Osteoblast (primary cell): ENCODE data around the gene PGGHG. TPM values are rescaled to one million over a fixed set of nuclear protein-coding genes. Genes with fewer than 3 reads are reported as not detected.

Source experiments
- DNase-seq: peaks from one replicate; pipeline ENCODE4 v3.0.0; 2011; ENCODE audit warnings: low spot score, mixed read lengths; ENCODE audit not compliant: insufficient read length; ENCODE audit errors: missing footprints
- H2AFZ ChIP-seq: 2 replicates; pipeline ENCODE4 v1.6.0; 2011; ENCODE audit warnings: mild to moderate bottlenecking, low read length
- H3K27ac ChIP-seq: 2 replicates; pipeline ENCODE4 v1.5.1; 2011; ENCODE audit warnings: mild to moderate bottlenecking, low read depth, low read length, moderate library complexity
- H3K27me3 ChIP-seq: 2 replicates; pipeline ENCODE4 v1.6.0; 2012; ENCODE audit warnings: mild to moderate bottlenecking, control low read depth, inconsistent platforms, low read length, moderate library complexity; ENCODE audit not compliant: insufficient read depth
- H3K36me3 ChIP-seq: 2 replicates; pipeline ENCODE4 v1.5.1; 2011; ENCODE audit warnings: mild to moderate bottlenecking, low read length, control low read depth, moderate library complexity; ENCODE audit not compliant: insufficient read depth
- H3K4me1 ChIP-seq: 2 replicates; pipeline ENCODE4 v1.5.1; 2011; ENCODE audit warnings: mild to moderate bottlenecking, low read length, control low read depth, moderate library complexity; ENCODE audit not compliant: insufficient read depth
- H3K4me2 ChIP-seq: 2 replicates; pipeline ENCODE4 v1.6.0; 2011; ENCODE audit warnings: mild to moderate bottlenecking, low read length; ENCODE audit not compliant: insufficient read depth
- H3K4me3 ChIP-seq: fragments of 200-600 bp; sonication (generic); 3 replicates; pipeline ENCODE4 v1.5.1; 2012; ENCODE audit warnings: mild to moderate bottlenecking, low read length, inconsistent platforms; ENCODE audit not compliant: insufficient read depth
- H3K79me2 ChIP-seq: 2 replicates; pipeline ENCODE4 v1.6.0; 2012; ENCODE audit warnings: mild to moderate bottlenecking, low read length, control low read depth, inconsistent platforms; ENCODE audit not compliant: insufficient read depth
- H3K9me3 ChIP-seq: 2 replicates; pipeline ENCODE4 v1.5.1; 2011; ENCODE audit warnings: low read depth, low read length, control low read depth
- H4K20me1 ChIP-seq: 2 replicates; pipeline ENCODE4 v1.6.0; 2012; ENCODE audit warnings: mild to moderate bottlenecking, low read length, control low read depth; ENCODE audit not compliant: insufficient read depth
- total RNA-seq: library from RNA; depleted of rRNA; stranded (reverse); fragments of >200 nt; gene quantifications from 2 replicates; pipeline ENCODE4 v1.2.3, GENCODE V29; 2012
- TF ChIP-seq, protein P1 (sequence below): IDR thresholded peaks from 2 replicates; pipeline ENCODE4 v1.5.1; 2011; ENCODE audit warnings: mild to moderate bottlenecking, low read depth, low read length, moderate library complexity; ENCODE audit errors: extremely low read depth

The PGGHG gene
- total RNA-seq, 1 donor = 8.7 TPM

GRCh38 chr11:252666-253065, 36.3 kb upstream of the PGGHG start:
- no peak for DNase-seq
- Histone ChIP-seq H2AFZ (no peak overlapping the region), H3K4me1 (no peaks in the 10 kb centered on the region), H3K4me3 (no peak overlapping the region), H3K79me2 (no peaks in the 10 kb centered on the region), H3K27me3 (no peaks in the 10 kb centered on the region), H3K36me3 (peaks cover 54% of the 10 kb centered on the region), H4K20me1 (peaks cover 4% of the 10 kb centered on the region), H3K4me2 (no peak overlapping the region), H3K9me3 (no peaks in the 10 kb centered on the region), H3K27ac (no peak overlapping the region)
- TF ChIP-seq, protein P1, sequence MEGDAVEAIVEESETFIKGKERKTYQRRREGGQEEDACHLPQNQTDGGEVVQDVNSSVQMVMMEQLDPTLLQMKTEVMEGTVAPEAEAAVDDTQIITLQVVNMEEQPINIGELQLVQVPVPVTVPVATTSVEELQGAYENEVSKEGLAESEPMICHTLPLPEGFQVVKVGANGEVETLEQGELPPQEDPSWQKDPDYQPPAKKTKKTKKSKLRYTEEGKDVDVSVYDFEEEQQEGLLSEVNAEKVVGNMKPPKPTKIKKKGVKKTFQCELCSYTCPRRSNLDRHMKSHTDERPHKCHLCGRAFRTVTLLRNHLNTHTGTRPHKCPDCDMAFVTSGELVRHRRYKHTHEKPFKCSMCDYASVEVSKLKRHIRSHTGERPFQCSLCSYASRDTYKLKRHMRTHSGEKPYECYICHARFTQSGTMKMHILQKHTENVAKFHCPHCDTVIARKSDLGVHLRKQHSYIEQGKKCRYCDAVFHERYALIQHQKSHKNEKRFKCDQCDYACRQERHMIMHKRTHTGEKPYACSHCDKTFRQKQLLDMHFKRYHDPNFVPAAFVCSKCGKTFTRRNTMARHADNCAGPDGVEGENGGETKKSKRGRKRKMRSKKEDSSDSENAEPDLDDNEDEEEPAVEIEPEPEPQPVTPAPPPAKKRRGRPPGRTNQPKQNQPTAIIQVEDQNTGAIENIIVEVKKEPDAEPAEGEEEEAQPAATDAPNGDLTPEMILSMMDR = no peak

DNA sequence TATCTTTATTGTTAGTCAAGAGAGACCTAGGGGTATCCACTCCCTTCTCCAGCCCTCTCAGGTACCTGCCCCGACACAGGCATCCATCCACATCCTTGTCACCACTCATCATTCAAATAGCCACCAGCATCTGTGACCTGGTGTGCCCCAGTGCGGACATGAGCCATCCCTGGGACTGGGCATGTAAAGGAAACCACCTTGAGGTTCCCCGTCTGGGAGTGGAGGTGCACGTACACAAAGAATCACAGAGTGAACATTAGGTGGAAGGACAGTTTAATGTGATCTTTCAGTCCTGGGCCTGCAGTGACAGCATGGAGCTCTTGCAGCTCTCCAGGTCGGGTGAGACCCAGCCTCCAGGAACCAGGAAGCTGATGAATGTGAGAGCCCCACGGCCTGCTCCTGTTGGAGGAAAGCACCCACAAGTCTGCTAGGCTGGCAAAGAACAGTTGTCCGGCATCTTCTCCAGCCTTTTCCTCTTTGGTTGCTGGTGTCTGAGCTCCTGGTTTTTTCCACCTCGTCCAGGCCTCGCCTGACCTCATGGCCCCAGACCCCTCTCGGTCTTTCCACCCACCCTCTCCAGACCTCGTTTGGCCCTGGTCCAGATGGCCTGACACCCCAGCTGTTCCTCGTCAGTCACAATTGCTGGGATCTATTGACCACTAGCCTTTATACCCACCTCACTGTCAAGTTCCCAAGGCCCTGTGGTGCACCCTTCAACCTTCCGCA, 35.6 kb upstream of the PGGHG start:
- peaks cover 47% of the 10 kb centered on the region for H3K36me3 ChIP-seq

DNA sequence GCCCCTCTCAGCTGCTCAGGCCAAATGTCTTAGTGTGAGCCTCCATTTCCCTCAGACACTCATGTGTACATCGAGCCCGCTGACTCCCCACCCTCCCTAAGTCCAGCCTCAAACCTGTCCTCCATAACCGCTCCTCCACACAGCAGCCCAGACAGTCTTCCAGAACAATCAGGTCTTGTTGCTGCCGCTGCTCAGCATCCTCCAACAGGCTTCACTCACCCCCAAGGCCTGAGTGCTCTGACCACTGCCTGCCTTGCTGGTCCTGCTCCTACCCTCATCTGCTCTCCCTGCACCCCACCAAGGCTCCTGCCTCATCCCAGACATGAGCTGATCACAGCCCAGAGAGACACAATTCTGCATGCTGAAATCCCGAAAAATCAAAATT, 35.0 kb upstream of the PGGHG start:
- H3K4me1 ChIP-seq = no peaks in the 10 kb centered on the region
- H3K27ac ChIP-seq = no peak overlapping the region
- H3K4me3 ChIP-seq = no peak overlapping the region
- H3K9me3 ChIP-seq = no peaks in the 10 kb centered on the region
- peaks cover 42% of the 10 kb centered on the region for H3K36me3 ChIP-seq
- peaks cover 4% of the 10 kb centered on the region for H4K20me1 ChIP-seq
- H3K79me2 ChIP-seq = no peaks in the 10 kb centered on the region
- DNase-seq = no peak
- TF ChIP-seq, protein P1 = no peak
- H3K4me2 ChIP-seq = no peak overlapping the region
- peaks cover 2% of the 10 kb centered on the region for H3K27me3 ChIP-seq
- no peak overlapping the region for H2AFZ ChIP-seq

More for the DNA sequence above, 35.6 kb upstream of the PGGHG start:
- H3K4me1 ChIP-seq = no peaks in the 10 kb centered on the region
- DNase-seq = no peak
- TF ChIP-seq, protein P1 = no peak
- no peak overlapping the region for H3K4me2 ChIP-seq
- no peak overlapping the region for H3K27ac ChIP-seq
- no peak overlapping the region for H2AFZ ChIP-seq
- H3K27me3 ChIP-seq = no peaks in the 10 kb centered on the region
- H3K9me3 ChIP-seq = no peaks in the 10 kb centered on the region
- H3K4me3 ChIP-seq = no peak overlapping the region
- H4K20me1 ChIP-seq = peaks cover 4% of the 10 kb centered on the region
- no peaks in the 10 kb centered on the region for H3K79me2 ChIP-seq

DNA sequence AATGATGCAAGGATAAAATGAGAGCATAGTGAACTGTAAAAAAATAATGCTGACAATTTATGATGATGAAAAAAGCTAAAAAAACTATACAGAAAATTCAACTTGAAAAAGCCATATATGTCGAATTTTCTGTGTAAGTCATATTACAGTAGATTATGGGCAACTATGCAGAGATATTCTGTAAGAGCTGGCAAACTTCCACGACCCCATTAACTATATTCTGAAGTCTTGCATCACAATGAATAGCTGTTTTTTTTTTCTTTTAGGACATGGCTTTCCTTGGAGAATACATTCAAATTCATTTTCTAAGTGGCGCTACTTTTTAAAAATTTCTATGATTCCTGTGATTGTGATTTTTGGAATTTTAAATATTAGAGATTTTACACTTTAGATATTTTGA, 33.8 kb upstream of the PGGHG start:
- Histone ChIP-seq H3K79me2 (no peaks in the 10 kb centered on the region), H3K9me3 (no peaks in the 10 kb centered on the region), H3K27ac (no peak overlapping the region), H3K36me3 (peaks cover 32% of the 10 kb centered on the region), H3K4me2 (no peak overlapping the region), H3K4me1 (no peaks in the 10 kb centered on the region), H3K4me3 (no peak overlapping the region), H4K20me1 (peaks cover 3% of the 10 kb centered on the region), H3K27me3 (peaks cover 11% of the 10 kb centered on the region), H2AFZ (no peak overlapping the region)
- TF ChIP-seq, protein P1 = no peak
- no peak for DNase-seq
